BLaER1 treated with 17β-estradiol and CSF1 and Interleukin-3, amounts not matched to agents 10 nM and 100 nM (cell line): ENCODE measurements around the gene SUN1.
"Not testable (repeated sequence)": the region's sequence is repeated elsewhere in the genome, so short reads cannot be mapped to it uniquely, and the experiment has no call there.

Experiments
- H3K27ac ChIP-seq, 11 experiments: shearing (Covaris generic); formaldehyde crosslinking; 2 replicates each; pipeline ENCODE4 v1.8.1; 2022
- H3K27me3 ChIP-seq, 11 experiments: shearing (Covaris generic); formaldehyde crosslinking; 2 replicates each; pipeline ENCODE4 v1.8.1; 2022
- H3K36me3 ChIP-seq, 11 experiments: shearing (Covaris generic); formaldehyde crosslinking; 2 replicates each; pipeline ENCODE4 v1.8.1; 2022
- H3K4me1 ChIP-seq, 10 experiments: shearing (Covaris generic); formaldehyde crosslinking; 2 replicates each; pipeline ENCODE4 v1.8.1; 2022
- H3K4me2 ChIP-seq, 11 experiments: shearing (Covaris generic); formaldehyde crosslinking; 2 replicates each; pipeline ENCODE4 v1.8.1; 2022
- H3K4me3 ChIP-seq, 10 experiments: shearing (Covaris generic); formaldehyde crosslinking; 2 replicates each; pipeline ENCODE4 v1.8.1; 2022
- H3K9ac ChIP-seq, 11 experiments: shearing (Covaris generic); formaldehyde crosslinking; 2 replicates each; pipeline ENCODE4 v1.8.1; 2022
- H3K9me3 ChIP-seq, 11 experiments: shearing (Covaris generic); formaldehyde crosslinking; replicated peaks in 1 of 11; 2 replicates each; pipeline ENCODE4 v1.8.1; 2022
- H4K20me1 ChIP-seq, 11 experiments: shearing (Covaris generic); formaldehyde crosslinking; 2 replicates each; pipeline ENCODE4 v1.8.1; 2022
- Cebpa-rat ChIP-seq, 11 experiments: shearing (Covaris generic); IDR thresholded peaks; 2 replicates each; pipeline ENCODE4 v1.8.1; 2022

The SUN1 gene

DNA sequence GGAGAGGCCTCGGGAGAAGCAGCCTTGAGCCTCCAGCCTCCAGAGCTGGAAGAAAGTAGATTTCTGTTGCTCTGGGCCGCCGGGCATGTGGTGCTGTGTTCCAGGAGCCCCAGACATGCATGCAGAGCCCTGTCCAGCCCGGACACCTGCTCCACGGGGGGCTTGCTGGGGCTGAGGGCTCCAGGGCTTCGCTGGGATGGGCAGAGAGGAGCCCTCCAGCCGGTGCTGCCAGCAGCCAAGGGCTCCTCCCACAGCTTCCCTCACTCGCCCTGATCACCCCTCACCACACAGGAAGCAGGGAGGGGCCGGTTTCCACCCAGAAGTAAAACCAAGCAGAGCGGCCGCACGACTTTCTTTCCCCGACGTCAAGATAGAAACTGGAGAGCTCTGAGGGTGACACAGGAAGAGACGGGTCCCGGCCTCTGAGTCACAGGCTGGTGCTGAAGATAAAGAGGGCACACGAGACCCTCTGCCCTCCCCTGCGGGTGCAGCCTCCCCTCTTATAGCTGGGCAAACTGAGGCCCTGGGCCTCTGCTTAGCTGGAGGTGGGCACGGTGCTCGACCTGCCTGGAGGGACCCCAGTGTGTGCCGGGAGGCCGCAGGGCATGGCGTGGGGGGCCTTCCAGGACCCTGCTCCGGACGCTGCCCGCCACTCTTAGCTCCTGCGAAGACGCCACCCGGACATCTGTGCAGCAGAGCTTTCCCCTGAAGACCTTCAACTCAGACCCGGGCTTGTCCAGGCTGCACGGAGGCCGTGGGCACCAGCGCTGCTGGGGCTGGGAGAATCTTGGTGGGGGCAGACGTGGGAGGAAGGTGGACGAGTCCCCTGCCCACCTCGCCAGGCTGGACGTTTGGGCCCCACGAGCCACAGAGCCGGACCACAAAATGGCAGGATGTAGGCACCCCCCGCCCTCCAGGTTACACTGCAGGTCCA is 91.1 kb downstream of the SUN1 start:
- H3K9ac ChIP-seq: peak overlapping the region; percentile 66 to 81 (median 77)
- H4K20me1 ChIP-seq: peaks cover 0 to 7% (median 0%) of the 10 kb centered on the region in 11 experiments; a peak in 4 of 22 replicates
- H3K4me1 ChIP-seq: peaks cover 83 to 95% (median 91%) of the 10 kb centered on the region in 10 experiments
- H3K36me3 ChIP-seq: peaks cover 1 to 37% (median 8%) of the 10 kb centered on the region in 11 experiments; a peak in 16 of 22 replicates
- TF ChIP-seq Cebpa-rat (IDR thresholded peaks at IDR 0.05): no peak
- no peaks in the 10 kb centered on the region for H3K9me3 ChIP-seq
- peak overlapping the region; percentile 59 to 90 (median 83); a peak in 21 of 22 replicates for H3K27ac ChIP-seq
- H3K27me3 ChIP-seq: no peaks in the 10 kb centered on the region
- peak overlapping the region; percentile 31 to 70 (median 54); a peak in 18 of 20 replicates for H3K4me3 ChIP-seq
- H3K4me2 ChIP-seq: peak overlapping the region; percentile 92 to 100 (median 97)

DNA sequence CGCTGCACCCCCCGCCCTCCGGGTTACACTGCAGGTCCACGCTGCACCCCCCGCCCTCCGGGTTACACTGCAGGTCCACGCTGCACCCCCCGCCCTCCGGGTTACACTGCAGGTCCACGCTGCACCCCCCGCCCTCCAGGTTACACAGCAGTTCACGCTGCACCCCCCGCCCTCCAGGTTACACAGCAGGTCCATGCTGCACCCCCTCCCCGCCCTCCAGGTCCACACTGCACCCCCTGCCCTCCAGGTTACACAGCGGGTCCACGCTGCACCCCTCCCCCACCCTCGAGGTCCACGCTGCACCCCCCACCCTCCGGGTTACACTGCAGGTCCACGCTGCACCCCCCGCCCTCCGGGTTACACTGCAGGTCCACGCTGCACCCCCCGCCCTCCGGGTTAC is 91.8 kb downstream of the SUN1 start:
- H3K27me3 ChIP-seq, H4K20me1 ChIP-seq, H3K9me3 ChIP-seq: not testable (repeated sequence)
- peaks cover 83 to 95% (median 91%) of the 10 kb centered on the region in 10 experiments for H3K4me1 ChIP-seq
- H3K9ac ChIP-seq: peak overlapping the region in 9 of 11 experiments; percentile 69 to 81 (median 79); a peak in 13 of 22 replicates
- peak overlapping the region; percentile 94 to 100 (median 98) for H3K4me2 ChIP-seq
- peak overlapping the region in 9 of 11 experiments; percentile 80 to 90 (median 85); a peak in 17 of 22 replicates for H3K27ac ChIP-seq
- H3K36me3 ChIP-seq: peaks cover 0 to 34% (median 9%) of the 10 kb centered on the region in 11 experiments; a peak in 13 of 22 replicates
- H3K4me3 ChIP-seq: peak overlapping the region in 7 of 10 experiments; percentile 54 to 70 (median 59); a peak in 12 of 20 replicates
